GM23338 (cell line): Measurements from ENCODE around the gene KRTAP10-5.

Experiments
- EZH2 ChIP-seq: fragments of 200-600 bp; sonication (generic); IDR thresholded peaks from one replicate; pipeline ENCODE4 v1.8.0; 2017; ENCODE audit warnings: antibody characterized with exemption, mild to moderate bottlenecking, low read depth; ENCODE audit not compliant: unreplicated experiment
- EZH2phosphoT487 ChIP-seq: fragments of 200-600 bp; sonication (generic); IDR thresholded peaks from one replicate; pipeline ENCODE4 v1.8.1; 2018; ENCODE audit warnings: antibody characterized with exemption; ENCODE audit not compliant: unreplicated experiment
- REST ChIP-seq: IDR thresholded peaks from one replicate; pipeline ENCODE4 v1.6.1; 2018; ENCODE audit warnings: antibody characterized with exemption; ENCODE audit not compliant: unreplicated experiment
- TF ChIP-seq, protein P1 (sequence below), 2 experiments: fragments of 200-600 bp in 1 of 2; sonication (generic) in 1 of 2; conservative IDR thresholded peaks; 2 replicates each; pipeline versions ENCODE4 v1.5.1 to v1.6.1; 2016 to 2017; ENCODE audit warnings: antibody characterized with exemption in 2 of 2, low read depth in 2 of 2, mild to moderate bottlenecking in 2 of 2, moderate library complexity in 1 of 2

DNA sequence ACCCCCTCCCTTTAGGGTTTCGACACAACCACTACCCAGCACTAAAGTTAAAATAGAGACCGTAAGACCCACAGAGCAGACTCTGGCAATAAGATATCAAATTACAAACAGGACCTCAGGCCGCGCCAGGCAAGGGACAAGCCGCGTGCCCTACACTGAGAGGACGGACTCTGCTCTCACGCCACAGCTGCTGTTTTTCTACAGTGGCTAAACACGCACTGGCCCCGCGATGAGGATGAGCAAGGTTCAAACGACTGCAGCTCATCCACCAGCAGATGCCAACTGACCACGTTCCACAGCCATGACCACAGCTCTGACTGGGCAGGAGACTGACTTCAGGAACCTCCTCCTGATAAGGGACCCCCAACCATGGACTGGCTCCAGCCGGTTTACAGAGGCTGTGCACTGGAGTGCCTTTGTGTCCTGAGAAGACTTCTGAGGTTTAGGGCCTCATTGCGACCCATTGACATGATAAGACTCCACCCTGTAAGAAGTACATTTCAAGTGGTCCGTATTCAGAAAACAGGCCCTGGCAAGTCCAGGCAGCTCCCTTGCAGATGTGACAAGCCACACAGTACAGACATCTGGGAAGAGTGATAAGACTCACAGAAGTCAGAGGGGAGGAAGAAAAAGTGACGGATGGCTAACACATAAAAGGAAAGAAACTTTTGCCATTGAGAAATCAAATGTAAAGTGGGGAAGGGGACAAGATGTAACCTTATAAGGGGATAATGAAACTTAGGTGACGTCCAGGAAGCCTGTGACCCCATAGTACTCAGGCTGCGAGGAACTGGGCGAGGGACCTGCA is 13.4 kb upstream of the KRTAP10-5 start:
- TF ChIP-seq, protein P1, sequence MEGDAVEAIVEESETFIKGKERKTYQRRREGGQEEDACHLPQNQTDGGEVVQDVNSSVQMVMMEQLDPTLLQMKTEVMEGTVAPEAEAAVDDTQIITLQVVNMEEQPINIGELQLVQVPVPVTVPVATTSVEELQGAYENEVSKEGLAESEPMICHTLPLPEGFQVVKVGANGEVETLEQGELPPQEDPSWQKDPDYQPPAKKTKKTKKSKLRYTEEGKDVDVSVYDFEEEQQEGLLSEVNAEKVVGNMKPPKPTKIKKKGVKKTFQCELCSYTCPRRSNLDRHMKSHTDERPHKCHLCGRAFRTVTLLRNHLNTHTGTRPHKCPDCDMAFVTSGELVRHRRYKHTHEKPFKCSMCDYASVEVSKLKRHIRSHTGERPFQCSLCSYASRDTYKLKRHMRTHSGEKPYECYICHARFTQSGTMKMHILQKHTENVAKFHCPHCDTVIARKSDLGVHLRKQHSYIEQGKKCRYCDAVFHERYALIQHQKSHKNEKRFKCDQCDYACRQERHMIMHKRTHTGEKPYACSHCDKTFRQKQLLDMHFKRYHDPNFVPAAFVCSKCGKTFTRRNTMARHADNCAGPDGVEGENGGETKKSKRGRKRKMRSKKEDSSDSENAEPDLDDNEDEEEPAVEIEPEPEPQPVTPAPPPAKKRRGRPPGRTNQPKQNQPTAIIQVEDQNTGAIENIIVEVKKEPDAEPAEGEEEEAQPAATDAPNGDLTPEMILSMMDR (conservative IDR thresholded peaks at IDR 0.05; ENCODE audit: low read depth in 2 of 2): no peak
- TF ChIP-seq EZH2 (no peak), EZH2phosphoT487 (no peak), REST (no peak)
